PFSK-1 (cell line): Measurements from ENCODE around the gene BCAP31.

Experiments used
- FOXP2 ChIP-seq: optimal IDR thresholded peaks from 2 replicates; pipeline ENCODE3; 2011; ENCODE audit warnings: borderline replicate concordance, control low read depth, inconsistent platforms; ENCODE audit not compliant: insufficient read depth; ENCODE audit errors: extremely low read length, extremely low read depth
- TAF1 ChIP-seq: IDR thresholded peaks from 2 replicates; pipeline ENCODE4 v1.6.1; 2012; ENCODE audit warnings: low read length, control low read depth, borderline replicate concordance; ENCODE audit not compliant: insufficient read depth

GRCh38 chrX:153650959-153651358 lies 73.2 kb downstream of the BCAP31 start:
- no peak for TF ChIP-seq FOXP2
- no peak for TF ChIP-seq TAF1
